Activated CD4-positive, CD25-positive, alpha-beta regulatory T cell treated with anti-CD3 and anti-CD28 coated beads, Interleukin-2, amount 50 U/mL, for 16 hours (primary cell): Measurements from ENCODE around the gene POC1A.
A peak's percentile ranks its signal among the peaks of the same experiment; 100 is the strongest.

ENCODE experiments used
- DNase-seq: peaks from one replicate; pipeline ENCODE4 v3.0.0-alpha.2; 2020; ENCODE audit warnings: low read depth, low spot score

Gene POC1A

GRCh38 chr3:52068730-52069129 lies 85.5 kb downstream of the POC1A start:
- DNase-seq = no peak

DNA sequence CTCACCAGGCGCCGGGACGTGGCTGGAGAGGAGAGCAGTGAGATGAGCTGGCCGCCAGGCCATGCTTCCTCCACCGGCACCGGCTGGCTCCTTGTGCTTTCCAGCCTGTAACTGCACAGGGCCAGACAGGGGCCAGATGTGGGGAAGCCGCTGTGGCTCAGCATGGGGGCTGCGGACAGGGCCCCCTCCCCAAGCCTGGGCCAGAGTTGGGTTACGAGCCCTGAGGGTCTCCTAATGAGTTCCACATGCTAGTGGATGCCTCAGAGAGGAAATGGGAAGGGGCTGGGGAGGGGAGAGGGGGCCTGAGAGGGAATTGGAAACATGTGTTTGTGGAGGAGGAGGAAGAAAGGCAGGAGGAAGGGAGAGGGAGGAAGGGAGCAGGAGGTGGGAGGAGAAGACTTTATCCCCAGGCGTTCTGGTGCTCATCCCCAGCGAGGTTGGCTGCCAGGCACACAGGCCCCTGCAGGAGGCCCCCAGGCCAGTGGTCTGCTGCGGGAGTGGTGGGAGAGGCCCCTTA lies 86.1 kb downstream of the POC1A start:
- no peak for DNase-seq

DNA sequence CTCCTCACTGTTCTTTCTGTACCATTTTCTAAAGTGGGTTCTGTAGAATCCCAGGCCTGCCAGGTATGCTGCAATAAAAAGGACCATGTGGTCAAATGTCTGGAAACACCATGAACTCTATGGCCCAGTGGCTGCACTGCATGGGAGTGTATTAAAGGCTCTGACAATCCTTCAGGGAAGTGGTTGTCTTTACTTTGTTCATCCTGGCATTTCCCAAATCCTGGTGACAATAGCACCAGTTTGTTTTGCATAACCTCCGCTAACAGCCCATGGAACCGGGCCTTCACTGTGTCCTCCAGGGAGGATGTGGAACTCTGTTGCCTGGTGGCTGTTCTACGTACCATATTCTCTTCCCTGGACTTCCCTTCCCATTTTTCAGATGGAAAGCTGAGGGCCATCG lies 86.7 kb downstream of the POC1A start:
- no peak for DNase-seq

- DNase-seq = no peak
These were observed 87.2 kb downstream of the POC1A start for GRCh38 chr3:52067046-52067445.

GRCh38 chr3:52065264-52065756 lies 88.9 kb downstream of the POC1A start:
- no peak for DNase-seq

DNA sequence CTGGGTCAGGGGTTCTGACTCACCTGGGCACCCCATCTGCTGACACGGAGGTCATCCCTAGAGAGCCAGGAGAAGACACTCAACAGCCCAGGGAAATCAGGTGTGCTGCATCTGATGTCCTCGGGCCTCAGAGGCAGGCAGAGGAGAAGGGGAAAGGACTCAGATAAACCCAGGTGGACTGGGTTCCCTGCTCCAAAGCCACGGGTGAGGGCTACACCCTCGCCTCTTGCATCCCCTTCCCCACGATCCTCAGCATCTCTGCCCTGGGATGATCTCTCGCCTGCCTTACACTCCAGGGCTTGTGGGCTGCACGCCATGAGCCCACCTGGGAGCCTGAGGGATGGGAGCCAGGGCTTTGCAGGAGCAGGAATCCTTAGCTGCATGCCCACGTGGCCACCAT lies 89.7 kb downstream of the POC1A start:
- DNase-seq = no peak

DNA sequence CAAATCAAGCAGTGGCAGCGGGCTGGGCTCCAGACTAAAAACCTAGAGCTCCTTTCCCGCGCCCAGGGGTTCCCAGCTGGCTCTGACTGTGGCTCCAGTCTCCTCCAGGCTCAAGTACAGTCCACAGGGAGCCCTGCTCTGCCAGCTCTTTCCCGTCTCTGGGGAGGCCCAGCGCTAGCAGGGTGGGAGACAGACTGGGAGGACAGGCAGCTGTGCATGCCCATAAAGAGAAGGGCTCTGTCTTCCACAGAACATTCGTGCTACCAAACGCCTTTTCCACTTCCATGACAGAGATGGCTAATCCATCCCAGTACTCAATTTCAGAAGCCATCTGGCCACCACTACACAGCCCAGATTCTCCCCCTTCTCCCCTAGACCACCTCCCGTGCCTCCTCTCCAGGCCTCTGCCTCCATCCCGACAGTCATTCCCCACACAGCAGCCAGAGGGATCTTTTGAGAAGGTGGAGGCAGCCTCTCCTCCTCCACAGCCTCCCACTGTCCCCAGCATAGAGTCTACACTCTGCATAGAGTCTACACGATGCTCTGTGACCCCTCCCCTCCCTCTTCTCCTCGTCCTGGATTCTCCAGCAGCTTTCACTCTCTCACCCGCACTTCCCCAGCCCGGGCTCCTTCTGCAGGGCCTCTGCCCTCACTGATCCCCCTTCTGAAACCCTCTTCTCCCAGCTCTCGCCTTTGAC lies 91.0 kb downstream of the POC1A start:
- DNase-seq = no peak

- no peak for DNase-seq
These were observed 91.7 kb downstream of the POC1A start for GRCh38 chr3:52062505-52062904.

GRCh38 chr3:52061121-52061910 lies 92.9 kb downstream of the POC1A start:
- no peak for DNase-seq

- no peak for DNase-seq
These were observed 94.4 kb downstream of the POC1A start for GRCh38 chr3:52059781-52060180.

- DNase-seq = no peak
These were observed 96.3 kb downstream of the POC1A start for GRCh38 chr3:52057812-52058495.

- peak; percentile 99 for DNase-seq
These were observed 97.0 kb downstream of the POC1A start for GRCh38 chr3:52056968-52057811.

GRCh38 chr3:52056521-52056967 lies 97.7 kb downstream of the POC1A start, which contains the start of gene DUSP7:
Gene DUSP7, minus strand, starts transcription at chr3:52056571. Its CDS starts 205 bp downstream, at chr3:52056366.
- peak; percentile 39 for DNase-seq

DNA sequence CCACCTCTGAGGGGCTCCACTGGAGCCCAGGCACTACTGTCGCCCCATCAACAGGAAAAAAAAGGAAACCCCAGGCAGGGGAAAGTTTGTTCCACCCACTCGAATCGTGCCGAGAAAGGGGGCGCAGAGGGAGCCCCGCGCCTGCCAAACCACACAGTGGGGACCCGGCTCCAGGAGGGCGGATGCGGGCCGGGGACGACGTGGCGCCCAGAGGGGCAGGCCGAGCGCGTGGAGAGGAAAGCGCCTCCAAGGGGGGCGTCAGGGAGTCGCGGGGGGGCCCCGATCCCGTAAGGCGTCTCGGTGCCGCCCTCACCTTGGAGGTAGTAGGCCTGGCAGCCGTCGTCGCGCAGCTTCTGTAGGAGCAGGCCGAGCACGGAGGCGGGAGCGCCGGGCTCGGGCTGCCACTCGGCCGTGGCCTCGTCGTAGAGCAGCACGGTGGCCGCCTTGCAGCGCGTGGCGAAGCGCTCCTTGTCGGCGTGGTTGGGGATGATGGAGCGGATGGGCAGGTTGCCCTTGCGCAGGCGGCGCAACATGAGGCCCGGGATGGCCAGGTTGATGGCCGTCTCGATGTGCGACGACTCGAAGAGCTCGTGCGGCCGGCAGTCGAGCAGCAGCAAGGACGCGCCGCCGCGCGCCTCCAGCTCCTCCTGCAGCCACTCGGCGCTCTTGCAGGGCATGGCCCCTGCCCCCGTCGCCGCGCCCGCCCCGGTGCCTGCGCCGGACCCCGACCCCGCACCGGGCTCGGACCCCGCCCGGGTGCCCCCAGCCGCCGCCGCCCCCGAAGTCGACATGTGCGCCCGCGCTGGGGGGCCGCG lies 98.5 kb downstream of the POC1A start:
- DNase-seq = peak; percentile 16

GRCh38 chr3:52054661-52055511 lies 99.3 kb downstream of the POC1A start:
- no peak for DNase-seq

GRCh38 chr3:52053307-52054304 lies 100.6 kb downstream of the POC1A start:
- DNase-seq = no peak

DNA sequence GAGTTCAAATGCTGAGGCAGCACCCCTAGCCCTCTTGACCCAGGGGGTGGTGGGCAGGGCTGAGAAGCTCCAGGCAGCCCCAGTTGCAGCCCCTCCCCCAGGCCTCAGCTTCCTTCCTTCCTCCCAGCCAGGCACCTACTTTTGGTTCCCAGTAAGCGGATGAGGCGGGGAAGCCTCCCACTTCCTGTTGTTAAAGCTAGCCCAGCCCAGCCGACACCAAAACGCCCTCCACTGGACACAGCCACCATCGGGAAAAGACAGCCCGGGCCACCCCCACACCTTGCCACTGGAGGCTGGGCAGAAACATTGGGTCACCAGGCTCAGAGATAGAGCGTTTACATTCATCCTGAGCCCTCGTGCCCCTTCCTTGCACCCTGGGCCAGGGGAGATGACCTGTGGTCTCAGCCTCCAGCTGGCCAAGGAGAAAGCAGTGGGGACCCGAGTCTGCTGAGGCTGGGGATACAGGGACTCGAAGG lies 101.4 kb downstream of the POC1A start:
- DNase-seq = no peak

- DNase-seq = no peak
These were observed 102.8 kb downstream of the POC1A start for GRCh38 chr3:52051444-52051843.
